ENCODE data around the gene MSL2. TPM values are rescaled to one million over a fixed set of nuclear protein-coding genes. Genes with fewer than 3 reads are reported as not detected.
"Not testable (repeated sequence)": the region's sequence is repeated elsewhere in the genome, so short reads cannot be mapped to it uniquely, and the experiment has no call there.

Gene MSL2
- polyA plus RNA-seq, 3 donors = 4.2 to 7.2 (median 6.5) TPM

DNA sequence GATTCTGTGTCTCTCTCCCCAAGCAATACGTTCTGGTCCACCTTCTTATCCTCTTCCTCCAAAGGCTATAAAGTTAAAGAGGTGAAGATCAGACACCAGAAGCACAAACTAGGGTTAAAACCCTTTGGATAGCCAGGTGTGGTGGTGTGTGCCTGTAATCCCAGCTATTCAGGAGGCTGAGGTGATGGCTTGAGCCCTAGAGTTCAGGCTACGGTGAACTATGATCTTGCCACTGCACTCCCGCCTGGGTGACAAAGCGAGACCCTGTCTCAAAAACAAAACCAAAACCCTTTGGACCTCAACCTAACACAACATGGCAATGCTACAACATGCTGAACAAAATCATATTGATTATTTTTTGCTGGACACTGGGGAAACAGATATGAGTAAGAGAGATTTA is 43.2 kb downstream of the MSL2 start:
- 90 to 96% (median 92%) methylated on average over 4 of the region's 4 CpGs for WGBS, 3 donors
- no peak overlapping the region for H3K27ac ChIP-seq (ENCODE audit: low read depth, low read length)

DNA sequence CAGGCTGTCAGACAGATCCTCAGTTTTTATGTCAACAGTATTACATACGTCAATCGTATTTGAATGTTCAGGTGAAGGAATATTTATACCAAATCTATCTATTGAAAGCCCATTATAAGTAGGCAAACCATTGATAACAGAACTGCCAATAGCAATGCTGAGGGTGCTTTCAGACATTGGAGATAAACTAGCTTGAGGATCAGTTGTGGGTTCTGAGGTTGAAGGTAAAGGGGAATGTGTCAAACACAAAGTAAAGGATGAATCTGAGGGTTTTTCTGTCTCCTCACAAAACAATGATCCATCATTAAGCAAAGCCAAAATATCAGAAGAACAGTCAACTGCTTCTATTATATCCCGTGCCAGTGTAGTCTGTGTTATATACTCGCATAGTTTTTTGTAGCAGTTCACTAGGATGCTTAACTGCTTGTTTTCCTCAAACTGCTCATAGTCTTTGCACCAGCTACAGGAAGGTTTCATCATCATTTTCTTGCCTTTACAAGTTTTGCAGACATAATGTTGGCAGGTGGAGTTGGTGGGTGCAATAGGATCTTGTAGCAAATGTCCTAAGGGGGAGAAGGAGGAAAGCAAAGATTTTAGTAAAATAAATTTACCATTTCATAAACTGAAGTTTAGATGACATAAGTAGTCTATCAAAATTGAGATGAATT is 43.8 kb downstream of the MSL2 start:
- H3K27ac ChIP-seq (ENCODE audit: low read depth, low read length) = no peak overlapping the region
- 75 to 79% (median 77%) methylated on average over 4 of the region's 4 CpGs for WGBS, 3 donors

DNA sequence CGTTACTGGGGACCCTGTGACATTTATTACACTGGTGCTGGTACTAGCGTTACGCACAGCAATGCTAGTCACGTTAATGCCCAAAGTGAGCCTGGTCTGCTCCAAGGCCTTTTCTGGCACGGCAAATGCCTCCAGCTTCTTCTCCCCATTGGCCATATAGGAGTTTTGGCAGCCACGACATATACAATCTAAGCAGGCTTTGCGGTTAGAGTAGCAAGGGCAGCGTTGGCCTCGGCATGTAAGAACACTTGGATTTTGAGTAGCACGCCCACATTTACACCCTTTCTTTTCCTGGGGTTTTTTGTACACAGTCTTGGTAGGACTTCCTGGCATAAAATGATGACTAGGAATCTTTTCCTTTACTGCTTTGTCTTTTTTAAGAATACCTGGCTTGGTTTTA is 44.9 kb downstream of the MSL2 start:
- WGBS, 3 donors = 86 to 92% (median 88%) methylated on average over 10 of the region's 10 CpGs
- H3K27ac ChIP-seq (ENCODE audit: low read depth, low read length) = no peak overlapping the region

DNA sequence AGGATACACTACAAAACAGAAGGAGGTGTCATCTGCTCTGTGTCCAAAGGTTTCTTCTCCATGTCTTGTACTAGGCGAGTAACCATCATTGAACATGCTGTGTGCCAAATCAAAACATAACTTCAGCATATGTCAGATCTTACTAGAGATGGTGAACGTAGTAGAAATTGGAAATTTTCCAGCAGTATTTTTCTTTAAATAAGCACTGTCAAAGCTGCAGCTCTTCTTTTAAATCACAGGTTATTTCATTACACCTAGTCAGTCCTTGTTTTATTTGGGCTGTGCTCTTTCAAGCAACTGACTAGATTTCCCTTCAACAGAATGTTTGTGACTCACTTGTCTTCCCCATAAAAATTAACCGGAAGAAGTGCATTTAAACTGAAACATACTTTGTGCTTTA is 46.5 kb downstream of the MSL2 start:
- H3K27ac ChIP-seq (ENCODE audit: low read depth, low read length) = no peak overlapping the region
- 71 to 75% (median 75%) methylated on average over 3 of the region's 3 CpGs for WGBS, 3 donors

DNA sequence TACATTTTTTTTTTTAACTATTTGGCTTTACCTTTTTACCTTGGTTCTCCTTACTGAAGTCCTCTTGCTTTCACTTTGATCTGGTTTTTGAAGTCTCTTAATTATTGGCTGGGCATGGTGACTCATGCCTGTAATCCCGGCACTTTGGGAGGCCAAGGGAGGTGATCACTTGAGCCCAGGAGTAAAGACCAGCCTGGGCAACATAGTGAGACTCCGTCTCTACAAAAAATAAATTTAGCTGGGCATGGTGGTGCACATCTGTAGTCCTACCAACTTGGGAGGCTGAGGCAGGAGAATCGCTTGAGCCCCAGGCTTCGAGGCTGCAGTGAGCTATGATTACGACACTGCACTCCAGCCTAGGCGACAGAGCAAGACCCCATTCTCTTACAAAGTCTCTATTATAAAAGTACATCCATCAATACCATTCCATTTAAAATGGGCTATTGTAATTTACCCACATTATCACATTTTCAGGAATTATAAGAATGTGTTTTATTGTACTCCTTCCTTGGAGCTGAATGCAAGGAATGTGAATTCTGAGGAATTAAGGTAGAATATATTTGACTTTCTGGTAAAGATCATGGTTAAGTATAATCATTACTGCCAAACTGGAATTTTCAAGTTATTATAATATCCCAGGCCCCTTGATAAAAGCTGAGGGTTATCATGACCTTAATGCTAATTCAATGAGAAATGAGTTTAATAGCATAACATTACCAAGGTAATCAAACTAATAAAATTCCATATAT is 49.0 kb downstream of the MSL2 start:
- WGBS, 3 donors = 91 to 94% (median 91%) methylated on average over 6 of the region's 6 CpGs
- no peak overlapping the region for H3K27ac ChIP-seq (ENCODE audit: low read depth, low read length)

DNA sequence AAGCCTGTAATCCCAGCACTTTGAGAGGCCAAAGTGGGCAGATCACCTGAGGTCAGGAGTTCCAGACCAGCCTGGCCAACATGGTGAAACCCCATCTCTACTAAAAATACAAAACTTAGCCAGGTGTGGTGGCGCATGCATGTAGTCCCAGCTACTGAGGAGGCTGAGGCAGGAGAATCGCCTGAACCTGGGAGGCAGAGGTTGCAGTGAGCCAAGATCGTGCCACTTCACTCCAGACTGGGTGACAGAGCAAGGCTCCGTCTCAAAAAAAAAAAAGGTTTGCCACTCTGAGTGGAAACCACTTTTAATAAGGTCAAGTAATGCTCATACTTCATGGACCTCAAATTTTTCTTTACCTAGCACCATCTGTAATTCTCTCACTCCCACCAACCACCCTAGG is 51.7 kb downstream of the MSL2 start:
- 95 to 99% (median 97%) methylated on average over 4 of the region's 4 CpGs for WGBS, 3 donors
- not testable (repeated sequence) for H3K27ac ChIP-seq (ENCODE audit: low read depth, low read length)

DNA sequence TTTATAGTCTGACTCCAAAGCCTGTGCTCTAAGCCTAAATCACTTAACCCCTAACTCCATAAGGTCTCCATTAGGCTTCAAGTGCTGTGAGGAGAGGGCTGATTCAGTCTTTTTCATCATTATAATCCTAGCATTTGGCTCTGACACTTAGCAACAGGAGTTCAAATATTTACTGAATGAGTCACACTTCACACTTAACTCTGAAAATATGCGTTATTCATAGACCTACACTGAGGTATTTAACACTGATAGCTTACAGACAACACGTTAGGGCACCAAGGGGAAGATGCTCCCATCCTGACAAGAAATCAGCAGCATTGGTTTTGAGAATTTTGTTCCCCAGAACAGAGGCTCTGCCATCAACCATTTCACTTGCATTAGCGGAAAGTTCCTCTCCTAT is 53.5 kb downstream of the MSL2 start:
- WGBS, 3 donors = 50 to 64% (median 62%) methylated on average over 3 of the region's 3 CpGs
- no peak overlapping the region for H3K27ac ChIP-seq (ENCODE audit: low read depth, low read length)

DNA sequence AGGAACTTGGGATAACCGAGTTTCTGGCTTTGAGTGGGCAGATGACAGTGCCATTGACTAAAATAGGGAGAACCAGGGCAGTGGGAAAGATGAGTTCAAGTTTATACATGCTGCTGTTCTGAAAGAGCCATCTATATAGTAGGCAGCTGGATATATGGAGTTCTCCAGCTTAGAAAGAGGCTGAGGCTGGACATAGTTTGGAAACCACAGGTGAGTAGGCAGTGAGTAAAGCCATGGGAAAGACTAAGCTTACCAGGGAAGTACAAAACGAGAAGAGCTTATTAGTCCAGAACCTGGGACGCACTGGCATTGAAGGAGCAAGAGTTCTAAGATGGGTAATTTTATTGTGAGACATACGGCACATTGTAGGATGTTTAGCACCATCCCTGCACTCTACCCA is 54.2 kb downstream of the MSL2 start:
- no peak overlapping the region for H3K27ac ChIP-seq (ENCODE audit: low read depth, low read length)

DNA sequence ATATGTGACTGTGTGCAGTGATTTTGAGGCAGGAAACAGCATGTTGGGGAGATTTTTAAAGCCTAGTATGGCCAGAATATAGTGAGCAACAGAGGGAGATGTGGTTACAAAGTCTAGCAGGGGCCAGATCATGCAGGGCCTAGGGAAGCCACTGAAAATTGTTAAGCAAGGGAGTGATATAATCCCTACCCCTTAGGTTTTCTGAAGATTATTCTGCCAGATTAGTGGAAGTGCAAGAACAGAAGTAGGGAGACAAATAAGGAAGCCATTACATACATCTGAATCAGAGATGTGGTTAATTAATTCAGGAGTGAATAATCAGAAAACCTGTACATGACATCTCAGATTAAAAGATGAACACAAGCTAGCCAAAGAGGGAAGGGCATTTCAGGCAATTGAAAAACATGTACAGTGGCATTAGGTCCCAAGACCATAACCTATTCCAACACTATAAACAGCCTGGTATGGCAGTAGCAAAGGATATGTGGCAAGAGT is 54.8 kb downstream of the MSL2 start:
- H3K27ac ChIP-seq (ENCODE audit: low read depth, low read length) = no peak overlapping the region

More for the DNA sequence above, 54.2 kb downstream of the MSL2 start:
- 82 to 97% (median 84%) methylated on average over 4 of the region's 4 CpGs for WGBS, 3 donors

DNA sequence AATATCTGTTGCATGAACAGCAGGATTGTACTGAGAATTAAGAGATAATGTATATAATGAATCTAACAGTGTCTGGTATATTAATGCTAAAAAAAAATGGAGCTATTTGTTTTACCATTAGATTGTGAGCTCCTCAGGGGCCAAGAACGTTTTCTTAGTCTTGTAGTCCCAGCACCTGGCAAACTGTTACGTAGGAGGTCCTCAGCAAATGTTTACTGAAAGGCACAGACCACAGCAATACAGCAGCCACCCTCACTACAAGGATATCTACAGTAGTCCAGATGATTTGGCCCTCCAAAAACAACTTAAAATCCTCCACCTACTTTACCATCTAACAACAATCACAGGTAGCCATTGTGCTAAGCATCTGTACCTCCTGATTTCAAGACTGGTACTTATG is 59.7 kb downstream of the MSL2 start:
- H3K27ac ChIP-seq (ENCODE audit: low read depth, low read length) = no peak overlapping the region
- 26 to 77% (median 69%) methylated on average over 2 of the region's 2 CpGs for WGBS, 3 donors

DNA sequence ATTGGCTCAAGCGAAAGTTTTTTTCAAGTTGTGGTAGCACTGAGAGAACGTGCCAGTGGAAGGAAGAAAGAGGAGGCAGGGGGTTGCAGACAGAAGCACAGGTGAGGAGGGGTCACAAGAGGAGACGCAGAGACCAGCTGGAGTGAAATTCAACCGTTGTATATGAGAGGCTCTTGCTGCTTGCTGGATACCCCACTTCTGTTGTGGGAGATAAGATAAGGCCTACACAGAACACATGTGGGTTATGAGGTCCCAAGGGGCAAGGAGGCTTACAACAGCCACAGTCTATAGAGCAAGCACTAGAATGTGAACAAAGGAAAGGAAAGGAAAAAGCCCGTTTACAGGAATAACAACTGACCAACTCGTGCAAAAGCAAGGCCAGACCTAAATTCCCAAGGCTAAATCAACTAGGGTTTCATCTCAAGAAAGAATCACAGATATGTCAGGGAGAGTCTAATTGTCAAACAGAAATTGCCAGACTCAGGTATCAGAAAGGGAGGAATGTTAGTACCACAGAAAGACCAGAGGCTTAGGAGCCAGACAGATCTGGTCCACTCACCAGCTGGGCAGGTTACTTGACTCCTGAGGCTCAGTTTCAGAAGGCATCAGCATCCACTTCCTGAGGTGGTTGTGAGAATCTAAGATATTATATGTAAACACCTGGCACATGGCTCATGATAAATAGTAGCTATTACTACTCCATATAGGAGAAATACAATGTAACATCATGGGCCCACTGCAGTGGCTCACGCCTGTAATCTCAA is 60.9 kb downstream of the MSL2 start:
- WGBS, 3 donors = 57 to 65% (median 63%) methylated on average over 7 of the region's 7 CpGs
- H3K27ac ChIP-seq (ENCODE audit: low read depth, low read length) = no peak overlapping the region

DNA sequence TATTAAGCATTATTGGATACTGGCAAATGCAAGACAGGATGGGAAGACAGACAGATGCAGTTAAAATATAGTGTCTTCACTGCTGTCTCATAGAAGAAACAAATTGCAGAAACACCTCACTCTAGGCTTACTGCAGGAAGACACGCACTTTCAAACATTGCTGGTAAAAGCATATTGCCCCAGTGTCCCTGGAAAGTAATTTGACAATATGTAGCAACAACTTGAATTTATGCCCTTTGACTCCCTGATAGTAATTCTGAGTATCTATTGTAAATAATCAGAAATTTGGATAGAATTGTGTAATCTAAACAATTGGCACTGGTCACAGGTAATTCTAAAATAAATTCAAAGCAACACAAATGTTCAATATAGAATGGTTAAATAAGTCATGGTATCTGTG is 62.0 kb downstream of the MSL2 start:
- 79 to 89% (median 85%) methylated on average over 1 of the region's 1 CpG for WGBS, 3 donors
- H3K27ac ChIP-seq (ENCODE audit: low read depth, low read length) = no peak overlapping the region

DNA sequence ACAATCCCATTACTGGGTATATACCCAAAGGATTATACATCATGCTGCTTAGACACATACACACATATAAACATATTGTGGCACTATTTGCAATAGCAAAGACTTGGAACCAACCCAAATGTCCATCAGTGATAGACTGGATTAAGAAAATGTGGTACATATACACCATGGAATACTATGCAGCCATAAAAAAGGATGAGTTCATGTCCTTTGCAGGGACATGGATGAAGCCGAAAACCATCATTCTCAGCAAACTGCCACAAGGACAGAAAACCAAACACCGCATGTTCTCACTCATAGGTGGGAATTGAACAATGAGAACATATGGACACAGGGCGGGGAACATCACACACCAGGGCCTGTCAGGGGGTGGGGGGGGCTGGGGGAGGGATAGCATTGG is 64.5 kb downstream of the MSL2 start:
- not testable (repeated sequence) for H3K27ac ChIP-seq (ENCODE audit: low read depth, low read length)
- 94 to 98% (median 95%) methylated on average over 3 of the region's 3 CpGs for WGBS, 3 donors

DNA sequence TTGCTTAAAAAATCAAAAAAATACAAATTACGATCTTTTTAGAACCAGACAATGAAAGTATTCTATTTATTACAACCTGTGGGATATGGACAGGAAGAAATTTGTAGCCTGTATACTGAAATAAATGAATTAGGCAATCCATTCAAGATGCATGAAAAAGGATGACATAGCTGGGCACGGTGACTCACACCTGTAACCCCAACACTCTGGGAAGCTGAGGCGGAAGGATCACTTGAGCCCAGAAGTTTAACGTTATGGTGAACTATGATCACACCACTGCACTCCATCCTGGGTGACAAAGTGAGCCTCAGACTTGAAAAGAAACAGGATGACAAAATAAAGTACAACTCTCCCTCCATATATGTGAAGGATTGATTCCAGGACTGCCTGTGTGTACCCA is 74.1 kb downstream of the MSL2 start:
- WGBS, 3 donors = 78 to 97% (median 89%) methylated on average over 4 of the region's 4 CpGs

DNA sequence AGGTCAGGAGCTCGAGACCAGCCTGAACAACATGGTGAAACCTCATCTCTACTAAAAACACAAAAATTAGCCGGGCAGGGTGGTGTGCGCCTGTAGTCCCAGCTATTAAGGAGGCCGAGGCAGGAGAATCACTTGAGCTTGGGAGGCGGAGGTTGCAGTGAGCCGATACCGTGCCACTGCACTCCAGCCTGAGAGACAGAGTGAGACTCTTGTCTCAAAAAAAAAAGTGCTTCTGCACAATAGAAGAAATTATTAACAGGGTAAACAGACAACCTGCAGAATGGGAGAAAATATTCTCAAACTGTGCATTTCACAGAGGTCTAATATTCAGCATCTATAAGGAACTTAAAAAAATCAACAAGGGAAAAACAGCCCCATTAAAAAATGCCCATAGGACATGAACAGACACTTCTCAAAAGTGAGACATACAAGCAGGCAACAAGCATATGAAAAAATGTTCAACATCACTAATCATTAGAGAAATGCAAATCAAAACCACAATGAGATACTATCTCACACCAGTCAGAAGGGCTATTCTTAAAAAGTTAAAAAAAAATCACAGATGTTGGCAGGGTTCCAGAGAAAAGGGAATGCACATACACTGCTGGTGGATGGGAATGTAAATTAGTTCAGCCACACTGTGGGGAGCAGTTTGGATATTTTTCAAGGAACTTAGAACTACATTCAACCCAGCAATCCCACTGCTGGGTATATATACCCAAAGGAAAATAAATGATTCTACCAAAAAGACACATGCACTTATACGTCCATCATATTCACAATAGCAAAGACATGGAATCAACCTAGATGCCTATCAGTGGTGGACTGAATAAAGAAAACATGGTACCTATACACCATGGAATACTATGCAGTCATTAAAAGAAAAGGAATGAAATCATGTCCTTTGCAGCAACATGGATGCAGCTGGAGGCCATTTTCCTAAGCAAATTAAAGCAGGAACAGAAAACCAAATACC is 75.5 kb downstream of the MSL2 start:
- WGBS, 3 donors = 97 to 99% (median 98%) methylated on average over 8 of the region's 8 CpGs
- no peak overlapping the region for H3K27ac ChIP-seq (ENCODE audit: low read depth, low read length)

More for the DNA sequence above, 74.1 kb downstream of the MSL2 start:
- no peak overlapping the region for H3K27ac ChIP-seq (ENCODE audit: low read depth, low read length)

DNA sequence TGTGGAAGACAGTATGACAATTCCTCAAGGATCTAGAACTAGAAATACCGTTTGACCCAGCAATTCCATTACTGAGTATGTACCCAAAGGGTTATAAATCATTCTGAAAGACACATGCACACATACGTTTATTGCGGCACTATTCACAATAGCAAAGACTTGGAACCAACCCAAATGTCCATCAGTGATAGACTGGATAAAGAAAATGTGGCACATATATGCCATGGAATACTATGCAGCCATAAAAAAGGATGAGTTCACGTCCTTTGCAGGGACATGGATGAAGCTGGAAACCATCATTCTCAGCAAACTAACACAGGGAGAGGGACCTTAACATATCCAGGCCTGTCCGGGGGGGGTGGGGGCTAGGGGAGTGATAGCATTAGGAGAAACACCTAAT is 76.4 kb downstream of the MSL2 start:
- 89 to 97% (median 93%) methylated on average over 5 of the region's 5 CpGs for WGBS, 3 donors

DNA sequence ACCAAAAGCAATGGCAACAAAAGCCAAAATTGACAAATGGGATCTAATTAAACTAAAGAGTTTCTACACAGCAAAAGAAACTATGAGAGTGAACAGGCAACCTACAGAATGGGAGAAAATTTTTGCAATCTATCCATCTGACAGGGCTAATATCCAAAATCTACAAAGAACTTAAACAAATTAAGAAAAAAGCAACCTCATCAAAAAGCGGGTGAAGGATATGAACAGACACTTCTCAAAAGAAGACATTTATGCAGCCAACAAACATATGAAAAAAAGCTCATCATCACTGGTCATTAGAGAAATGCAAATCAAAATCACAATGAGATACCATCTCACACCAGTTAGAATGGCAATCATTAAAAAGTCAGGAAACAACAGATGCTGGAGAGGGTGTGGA is 76.8 kb downstream of the MSL2 start:
- WGBS, 3 donors = 96 to 100% (median 97%) methylated on average over 1 of the region's 1 CpG
- H3K27ac ChIP-seq (ENCODE audit: low read depth, low read length) = not testable (repeated sequence)

More for the DNA sequence above, 76.4 kb downstream of the MSL2 start:
- H3K27ac ChIP-seq (ENCODE audit: low read depth, low read length) = not testable (repeated sequence)

DNA sequence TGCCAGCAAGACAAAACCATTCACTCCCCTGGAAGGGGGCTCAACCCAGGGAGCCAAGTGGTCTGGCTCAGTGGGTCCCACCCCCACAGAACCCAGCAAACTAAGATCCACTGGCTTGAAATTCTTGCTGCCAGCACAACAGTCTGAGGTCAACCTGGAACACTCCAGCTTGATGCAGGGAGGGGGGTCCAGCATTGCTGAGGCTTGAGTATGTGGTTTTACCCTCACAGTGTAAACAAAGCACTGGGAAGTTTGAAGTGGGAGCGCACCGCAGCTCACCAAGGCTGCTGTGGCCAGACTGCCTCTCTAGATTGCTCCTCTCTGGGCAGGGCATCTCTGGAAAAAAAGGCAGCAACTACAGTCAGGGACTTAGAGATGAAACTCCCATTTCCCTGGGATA is 81.7 kb downstream of the MSL2 start:
- WGBS, 3 donors = 97 to 100% (median 97%) methylated on average over 2 of the region's 2 CpGs

More for the DNA sequence above, 81.7 kb downstream of the MSL2 start:
- H3K27ac ChIP-seq (ENCODE audit: low read depth, low read length) = no peak overlapping the region

All from adipose tissue (tissue), 3 donors.